ENCODE results near the gene MTHFD1L.
"Not testable (repeated sequence)": the region's sequence is repeated elsewhere in the genome, so short reads cannot be mapped to it uniquely, and the experiment has no call there.

The MTHFD1L gene

DNA sequence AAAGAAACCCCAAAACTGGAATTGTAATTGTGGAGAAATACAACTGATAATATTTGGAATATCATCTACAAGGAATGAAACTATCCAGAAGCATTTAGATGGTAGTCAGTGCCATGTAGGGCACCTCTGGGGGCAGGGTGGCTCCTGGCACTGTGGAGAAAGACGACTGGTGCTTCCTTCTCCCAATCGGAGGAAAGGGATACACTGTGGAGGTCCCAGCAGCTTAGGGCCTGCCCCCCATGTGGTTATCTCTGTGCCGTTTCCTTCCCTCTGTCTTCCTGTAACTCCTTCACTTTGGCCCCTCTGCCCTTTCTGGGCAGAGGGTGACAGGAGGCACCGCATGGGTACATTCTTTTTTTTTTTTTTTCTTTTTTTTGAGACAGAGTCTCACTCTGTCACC lies 178.4 kb downstream of the MTHFD1L start:
- H3K4me2 ChIP-seq (ENCODE audit: insufficient read depth, low read length) = no peak overlapping the region
- ATAC-seq (ENCODE audit: insufficient read depth, low read depth) (no peak), DNase-seq (no peak)
- H3K27ac ChIP-seq (ENCODE audit: low read length) = no peak overlapping the region
- no peak overlapping the region for H3K9ac ChIP-seq (ENCODE audit: low read depth, low read length)
- H3K4me1 ChIP-seq (ENCODE audit: insufficient read depth, low read length) = no peaks in the 10 kb centered on the region
- H3K9me3 ChIP-seq (ENCODE audit: insufficient read depth, low read length, severe bottlenecking) = no peaks in the 10 kb centered on the region
- no peak overlapping the region for H3K4me3 ChIP-seq (ENCODE audit: low read depth in 1 of 2, low read length in 2 of 2)
- no peaks in the 10 kb centered on the region for H4K20me1 ChIP-seq (ENCODE audit: insufficient read depth, low read length)
- peaks cover 63% of the 10 kb centered on the region for H3K36me3 ChIP-seq (ENCODE audit: insufficient read depth, low read length)
- H3K27me3 ChIP-seq (ENCODE audit: insufficient read depth, low read length, poor library complexity) = no peaks in the 10 kb centered on the region
- H3K79me2 ChIP-seq (ENCODE audit: insufficient read depth, low read length) = no peaks in the 10 kb centered on the region
- H2AFZ ChIP-seq (ENCODE audit: low read depth, low read length) = no peak overlapping the region
- no peak for TF ChIP-seq EZH2 (IDR thresholded peaks at IDR 0.05; ENCODE audit: borderline replicate concordance, low read depth, low read length, severe bottlenecking)
- TF ChIP-seq, protein P1, sequence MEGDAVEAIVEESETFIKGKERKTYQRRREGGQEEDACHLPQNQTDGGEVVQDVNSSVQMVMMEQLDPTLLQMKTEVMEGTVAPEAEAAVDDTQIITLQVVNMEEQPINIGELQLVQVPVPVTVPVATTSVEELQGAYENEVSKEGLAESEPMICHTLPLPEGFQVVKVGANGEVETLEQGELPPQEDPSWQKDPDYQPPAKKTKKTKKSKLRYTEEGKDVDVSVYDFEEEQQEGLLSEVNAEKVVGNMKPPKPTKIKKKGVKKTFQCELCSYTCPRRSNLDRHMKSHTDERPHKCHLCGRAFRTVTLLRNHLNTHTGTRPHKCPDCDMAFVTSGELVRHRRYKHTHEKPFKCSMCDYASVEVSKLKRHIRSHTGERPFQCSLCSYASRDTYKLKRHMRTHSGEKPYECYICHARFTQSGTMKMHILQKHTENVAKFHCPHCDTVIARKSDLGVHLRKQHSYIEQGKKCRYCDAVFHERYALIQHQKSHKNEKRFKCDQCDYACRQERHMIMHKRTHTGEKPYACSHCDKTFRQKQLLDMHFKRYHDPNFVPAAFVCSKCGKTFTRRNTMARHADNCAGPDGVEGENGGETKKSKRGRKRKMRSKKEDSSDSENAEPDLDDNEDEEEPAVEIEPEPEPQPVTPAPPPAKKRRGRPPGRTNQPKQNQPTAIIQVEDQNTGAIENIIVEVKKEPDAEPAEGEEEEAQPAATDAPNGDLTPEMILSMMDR (IDR thresholded peaks at IDR 0.05; ENCODE audit: borderline replicate concordance, extremely low read depth, low read length, poor library complexity, severe bottlenecking) = no peak

DNA sequence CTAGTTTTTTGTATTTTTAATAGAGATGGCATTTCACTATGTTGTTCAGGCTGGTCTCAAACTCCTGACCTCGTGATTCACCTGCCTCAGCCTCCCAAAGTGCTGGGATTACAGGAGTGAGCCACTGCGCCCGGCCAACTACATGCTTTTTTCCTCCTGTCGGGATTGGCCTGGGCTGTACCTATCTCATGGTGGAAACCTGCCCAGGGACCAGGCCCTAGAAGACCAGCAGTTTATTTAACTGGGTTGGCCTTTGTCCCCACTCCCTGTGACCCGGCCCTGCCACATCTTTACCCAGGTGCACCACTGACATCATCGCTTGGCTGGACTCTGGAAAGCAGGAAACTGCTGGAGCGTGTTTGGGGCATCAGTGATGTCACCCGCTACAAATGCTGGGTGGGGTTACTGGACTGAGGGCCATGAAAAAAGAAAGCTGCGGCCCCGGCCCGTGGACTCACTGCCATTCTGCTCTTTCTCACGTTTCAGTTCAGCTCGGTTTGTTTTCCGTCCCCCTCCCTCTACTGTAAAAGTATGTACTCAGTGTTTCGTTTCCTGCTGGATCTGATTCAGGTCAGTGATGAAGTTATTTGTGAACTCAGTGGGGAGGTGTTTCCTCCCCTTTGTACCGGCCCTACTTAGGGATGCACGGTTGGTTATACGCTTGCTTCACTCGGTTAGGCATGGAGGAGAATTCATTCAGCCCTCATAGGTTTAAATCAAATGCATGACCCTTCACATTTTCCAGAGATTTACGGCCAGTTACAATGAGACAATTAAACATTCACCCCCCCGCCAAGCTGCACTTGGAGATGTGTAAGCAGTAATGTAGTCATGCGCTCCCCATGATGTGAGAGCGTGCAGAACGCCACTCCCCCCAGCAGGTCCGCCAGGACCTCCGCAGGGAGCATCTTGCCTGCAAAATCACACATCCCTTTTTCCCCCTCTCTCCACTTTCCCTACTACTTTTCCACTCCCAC lies 179.3 kb downstream of the MTHFD1L start:
- no peaks in the 10 kb centered on the region for H3K27me3 ChIP-seq (ENCODE audit: insufficient read depth, low read length, poor library complexity)
- DNase-seq (no peak), ATAC-seq (ENCODE audit: insufficient read depth, low read depth) (no peak)
- no peaks in the 10 kb centered on the region for H4K20me1 ChIP-seq (ENCODE audit: insufficient read depth, low read length)
- no peak overlapping the region for H3K4me2 ChIP-seq (ENCODE audit: insufficient read depth, low read length)
- H3K4me3 ChIP-seq (ENCODE audit: low read depth in 1 of 2, low read length in 2 of 2) = no peak overlapping the region
- H3K9me3 ChIP-seq (ENCODE audit: insufficient read depth, low read length, severe bottlenecking) = no peaks in the 10 kb centered on the region
- H3K4me1 ChIP-seq (ENCODE audit: insufficient read depth, low read length) = no peaks in the 10 kb centered on the region
- TF ChIP-seq, protein P1 (IDR thresholded peaks at IDR 0.05; ENCODE audit: borderline replicate concordance, extremely low read depth, low read length, poor library complexity, severe bottlenecking) = no peak
- TF ChIP-seq EZH2 (IDR thresholded peaks at IDR 0.05; ENCODE audit: borderline replicate concordance, low read depth, low read length, severe bottlenecking) = no peak
- H3K36me3 ChIP-seq (ENCODE audit: insufficient read depth, low read length) = peaks cover 59% of the 10 kb centered on the region
- H3K9ac ChIP-seq (ENCODE audit: low read depth, low read length) = no peak overlapping the region
- H2AFZ ChIP-seq (ENCODE audit: low read depth, low read length) = no peak overlapping the region
- H3K27ac ChIP-seq (ENCODE audit: low read length) = no peak overlapping the region
- H3K79me2 ChIP-seq (ENCODE audit: insufficient read depth, low read length) = no peaks in the 10 kb centered on the region

DNA sequence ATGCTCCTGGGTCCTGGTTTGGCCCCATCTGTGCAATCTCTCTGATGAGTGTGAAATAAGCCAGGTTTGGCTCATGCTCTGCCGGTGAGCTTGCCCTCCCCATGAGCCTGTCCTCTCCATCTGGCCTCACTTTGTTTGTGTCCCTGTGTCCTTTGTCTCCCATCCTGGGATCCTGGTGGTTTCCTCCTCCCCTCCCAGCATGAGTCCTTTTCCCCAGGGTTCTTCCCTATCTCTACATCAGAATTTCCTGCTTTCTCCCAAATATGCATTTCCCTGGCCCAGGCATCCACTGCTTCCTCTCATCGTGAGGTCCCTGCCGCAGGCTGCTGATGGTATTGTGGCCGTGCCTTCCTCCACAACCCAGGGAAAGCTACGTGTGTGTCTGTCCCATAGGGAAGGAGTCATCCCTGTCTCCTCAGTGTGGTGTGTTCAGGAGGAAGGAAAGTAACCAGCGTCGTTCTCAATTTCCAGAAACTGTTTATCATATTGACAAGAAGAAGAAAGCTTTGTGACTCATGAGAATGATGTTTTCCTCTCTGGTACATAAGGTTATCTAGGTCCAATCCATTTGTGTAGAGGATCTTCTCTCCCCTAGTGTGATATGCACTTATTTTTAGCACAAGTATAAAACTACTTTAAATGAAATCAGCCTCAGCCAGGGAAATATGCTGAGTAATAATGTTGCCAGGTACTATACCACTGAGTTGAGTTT lies 180.2 kb downstream of the MTHFD1L start:
- H2AFZ ChIP-seq (ENCODE audit: low read depth, low read length); H3K9me3 ChIP-seq (ENCODE audit: insufficient read depth, low read length, severe bottlenecking); H3K79me2 ChIP-seq (ENCODE audit: insufficient read depth, low read length); ATAC-seq (ENCODE audit: insufficient read depth, low read depth); H3K9ac ChIP-seq (ENCODE audit: low read depth, low read length); H3K4me1 ChIP-seq (ENCODE audit: insufficient read depth, low read length); DNase-seq; H3K4me2 ChIP-seq (ENCODE audit: insufficient read depth, low read length); H3K4me3 ChIP-seq (ENCODE audit: low read depth in 1 of 2, low read length in 2 of 2); H4K20me1 ChIP-seq (ENCODE audit: insufficient read depth, low read length); H3K27ac ChIP-seq (ENCODE audit: low read length); H3K27me3 ChIP-seq (ENCODE audit: insufficient read depth, low read length, poor library complexity): not testable (repeated sequence)
- H3K36me3 ChIP-seq (ENCODE audit: insufficient read depth, low read length) = peaks cover 62% of the 10 kb centered on the region

- no peaks in the 10 kb centered on the region for H3K9me3 ChIP-seq (ENCODE audit: insufficient read depth, low read length, severe bottlenecking)
- ATAC-seq (ENCODE audit: insufficient read depth, low read depth) (no peak), DNase-seq (no peak)
- H3K36me3 ChIP-seq (ENCODE audit: insufficient read depth, low read length) = peaks cover 58% of the 10 kb centered on the region
- no peak overlapping the region for H3K4me2 ChIP-seq (ENCODE audit: insufficient read depth, low read length)
- H3K79me2 ChIP-seq (ENCODE audit: insufficient read depth, low read length) = no peaks in the 10 kb centered on the region
- H3K4me3 ChIP-seq (ENCODE audit: low read depth in 1 of 2, low read length in 2 of 2) = no peak overlapping the region
- H3K27ac ChIP-seq (ENCODE audit: low read length) = no peak overlapping the region
- no peaks in the 10 kb centered on the region for H3K27me3 ChIP-seq (ENCODE audit: insufficient read depth, low read length, poor library complexity)
- H3K9ac ChIP-seq (ENCODE audit: low read depth, low read length) = no peak overlapping the region
- H3K4me1 ChIP-seq (ENCODE audit: insufficient read depth, low read length) = no peaks in the 10 kb centered on the region
- no peak overlapping the region for H2AFZ ChIP-seq (ENCODE audit: low read depth, low read length)
- H4K20me1 ChIP-seq (ENCODE audit: insufficient read depth, low read length) = no peaks in the 10 kb centered on the region
- no peak for TF ChIP-seq EZH2 (IDR thresholded peaks at IDR 0.05; ENCODE audit: borderline replicate concordance, low read depth, low read length, severe bottlenecking)
- TF ChIP-seq, protein P1 (IDR thresholded peaks at IDR 0.05; ENCODE audit: borderline replicate concordance, extremely low read depth, low read length, poor library complexity, severe bottlenecking) = no peak
Observed at GRCh38 chr6:151051164-151051563, 185.7 kb downstream of the MTHFD1L start.

All from DND-41 (cell line).